ENCODE measurements around the gene OSGIN1.

GRCh38 chr16:83966153-83966696 is 13.2 kb downstream of the OSGIN1 start:
- TF ChIP-seq CTCF (IDR thresholded peaks at IDR 0.05; ENCODE audit: borderline replicate concordance, extremely low read depth, low read length, poor library complexity, severe bottlenecking), result no peak
- no peak for TF ChIP-seq EZH2 (IDR thresholded peaks at IDR 0.05; ENCODE audit: borderline replicate concordance, low read depth, low read length, severe bottlenecking)
